ENCODE results near the gene ANKRD10. TPM values are rescaled to one million over a fixed set of nuclear protein-coding genes. Genes with fewer than 3 reads are reported as not detected.

ANKRD10 gene
- total RNA-seq, 2 experiments from 2014 or later = 75.5 to 83.8 TPM

DNA sequence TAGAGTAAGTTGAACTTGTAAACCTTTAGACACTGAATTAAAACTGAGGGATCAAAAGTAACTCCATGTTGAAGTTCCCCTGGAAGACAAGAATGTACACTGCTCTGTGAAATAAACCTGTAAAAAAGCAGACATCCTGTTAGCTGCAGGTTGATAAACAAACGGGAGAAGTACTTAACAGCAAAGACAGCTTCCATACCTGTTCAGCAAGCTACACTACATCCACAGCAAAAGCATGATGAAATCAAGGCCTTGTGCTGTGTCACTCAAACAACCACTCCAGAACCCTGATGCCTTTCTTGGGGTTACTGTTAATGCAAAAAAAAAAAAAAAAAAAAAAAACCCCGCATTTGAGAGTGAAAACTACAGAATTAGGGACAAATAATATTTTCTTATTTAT is 20.8 kb downstream of the ANKRD10 start:
- Mint-ChIP-seq H3K27ac (no peak overlapping the region), H3K4me1 (ENCODE audit: low read depth) (no peaks in the 10 kb centered on the region), H3K4me3 (no peak overlapping the region), H3K9me3 (no peaks in the 10 kb centered on the region), H3K36me3 (ENCODE audit: low read depth) (peaks cover 59% of the 10 kb centered on the region), H3K27me3 (no peaks in the 10 kb centered on the region)
- TF ChIP-seq, protein P1, sequence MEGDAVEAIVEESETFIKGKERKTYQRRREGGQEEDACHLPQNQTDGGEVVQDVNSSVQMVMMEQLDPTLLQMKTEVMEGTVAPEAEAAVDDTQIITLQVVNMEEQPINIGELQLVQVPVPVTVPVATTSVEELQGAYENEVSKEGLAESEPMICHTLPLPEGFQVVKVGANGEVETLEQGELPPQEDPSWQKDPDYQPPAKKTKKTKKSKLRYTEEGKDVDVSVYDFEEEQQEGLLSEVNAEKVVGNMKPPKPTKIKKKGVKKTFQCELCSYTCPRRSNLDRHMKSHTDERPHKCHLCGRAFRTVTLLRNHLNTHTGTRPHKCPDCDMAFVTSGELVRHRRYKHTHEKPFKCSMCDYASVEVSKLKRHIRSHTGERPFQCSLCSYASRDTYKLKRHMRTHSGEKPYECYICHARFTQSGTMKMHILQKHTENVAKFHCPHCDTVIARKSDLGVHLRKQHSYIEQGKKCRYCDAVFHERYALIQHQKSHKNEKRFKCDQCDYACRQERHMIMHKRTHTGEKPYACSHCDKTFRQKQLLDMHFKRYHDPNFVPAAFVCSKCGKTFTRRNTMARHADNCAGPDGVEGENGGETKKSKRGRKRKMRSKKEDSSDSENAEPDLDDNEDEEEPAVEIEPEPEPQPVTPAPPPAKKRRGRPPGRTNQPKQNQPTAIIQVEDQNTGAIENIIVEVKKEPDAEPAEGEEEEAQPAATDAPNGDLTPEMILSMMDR (IDR thresholded peaks at IDR 0.05) = no peak
- ChIA-PET CTCF (no interaction called here), POLR2A (interaction anchor here (0.6 to 1.1 kb wide), 2 partner anchors 13 to 1706 kb away, joined by 3 read pairs; no protein-coding TSS in a partner anchor)
- Histone ChIP-seq H3K4me3 (ENCODE audit: low read length) (no peak overlapping the region), H3K9me3 (ENCODE audit: control insufficient read depth in 1 of 2, insufficient read depth in 1 of 2, low read length in 2 of 2) (no peaks in the 10 kb centered on the region), H3K4me1 (ENCODE audit: insufficient read depth, low read length) (no peaks in the 10 kb centered on the region), H3K27ac (ENCODE audit: low read depth in 1 of 2, low read length in 2 of 2) (no peak overlapping the region), H3K27me3 (ENCODE audit: control insufficient read depth in 1 of 2, insufficient read depth in 2 of 2, low read length in 2 of 2) (no peaks in the 10 kb centered on the region), H3K36me3 (ENCODE audit: insufficient read depth, low read length) (peaks cover 21% of the 10 kb centered on the region)
- ATAC-seq (ENCODE audit: poor library complexity) (no peak), DNase-seq (no peak)
- intact Hi-C loops (cut with DNase I, micrococcal nuclease) = no loop called here

- intact Hi-C loops (cut with DNase I, micrococcal nuclease) = no loop called here
- CTCF ChIA-PET = no interaction called here
- Histone ChIP-seq H3K27me3 (ENCODE audit: control insufficient read depth in 1 of 2, insufficient read depth in 2 of 2, low read length in 2 of 2) (no peaks in the 10 kb centered on the region), H3K9me3 (ENCODE audit: control insufficient read depth in 1 of 2, insufficient read depth in 1 of 2, low read length in 2 of 2) (no peaks in the 10 kb centered on the region), H3K4me1 (ENCODE audit: insufficient read depth, low read length) (no peaks in the 10 kb centered on the region), H3K27ac (ENCODE audit: low read depth in 1 of 2, low read length in 2 of 2) (no peak overlapping the region), H3K4me3 (ENCODE audit: low read length) (no peak overlapping the region), H3K36me3 (ENCODE audit: insufficient read depth, low read length) (peaks cover 21% of the 10 kb centered on the region)
- H3K27ac Mint-ChIP-seq = no peak overlapping the region
- H3K27me3 Mint-ChIP-seq = no peaks in the 10 kb centered on the region
- POLR2A ChIA-PET = interaction anchor here (1.1 kb wide), 1 partner anchor 13 kb away, joined by 3 read pairs; no protein-coding TSS in a partner anchor
- H3K9me3 Mint-ChIP-seq = no peaks in the 10 kb centered on the region
- H3K36me3 Mint-ChIP-seq (ENCODE audit: low read depth) = peaks cover 58% of the 10 kb centered on the region
- TF ChIP-seq, protein P1 (IDR thresholded peaks at IDR 0.05) = no peak
- no peak overlapping the region for H3K4me3 Mint-ChIP-seq
- no peak for DNase-seq
- ATAC-seq (ENCODE audit: poor library complexity) = no peak
- no peaks in the 10 kb centered on the region for H3K4me1 Mint-ChIP-seq (ENCODE audit: low read depth)
These were observed 21.3 kb downstream of the ANKRD10 start for GRCh38 chr13:110893571-110893970.

GRCh38 chr13:110890279-110891165 is 24.3 kb downstream of the ANKRD10 start:
- CTCF ChIA-PET = no interaction called here
- no peak overlapping the region for H3K27ac ChIP-seq (ENCODE audit: low read depth in 1 of 2, low read length in 2 of 2)
- TF ChIP-seq, protein P1 (IDR thresholded peaks at IDR 0.05) = no peak
- H3K27ac Mint-ChIP-seq = no peak overlapping the region
- H3K9me3 Mint-ChIP-seq = no peaks in the 10 kb centered on the region
- no peaks in the 10 kb centered on the region for H3K27me3 ChIP-seq (ENCODE audit: control insufficient read depth in 1 of 2, insufficient read depth in 2 of 2, low read length in 2 of 2)
- H3K9me3 ChIP-seq (ENCODE audit: control insufficient read depth in 1 of 2, insufficient read depth in 1 of 2, low read length in 2 of 2) = no peaks in the 10 kb centered on the region
- H3K36me3 ChIP-seq (ENCODE audit: insufficient read depth, low read length) = peaks cover 17% of the 10 kb centered on the region
- no peak overlapping the region for H3K4me3 Mint-ChIP-seq
- DNase-seq (no peak), ATAC-seq (ENCODE audit: poor library complexity) (no peak)
- POLR2A ChIA-PET = no interaction called here
- peaks cover 35% of the 10 kb centered on the region for H3K36me3 Mint-ChIP-seq (ENCODE audit: low read depth)
- intact Hi-C loops (cut with DNase I, micrococcal nuclease) = no loop called here
- H3K4me1 ChIP-seq (ENCODE audit: insufficient read depth, low read length) = no peaks in the 10 kb centered on the region
- no peaks in the 10 kb centered on the region for H3K4me1 Mint-ChIP-seq (ENCODE audit: low read depth)
- no peaks in the 10 kb centered on the region for H3K27me3 Mint-ChIP-seq
- no peak overlapping the region for H3K4me3 ChIP-seq (ENCODE audit: low read length)

Data from CD4-positive, alpha-beta T cell (primary cell).